HEK293 (cell line): ENCODE measurements around the gene GPATCH3.

Experiments
- TCF7L2 ChIP-seq: IDR thresholded peaks from 2 replicates; pipeline ENCODE4 v1.6.1; 2011; ENCODE audit warnings: low read depth, mild to moderate bottlenecking, inconsistent platforms, low read length, moderate library complexity, borderline replicate concordance
- ZNF121 ChIP-seq: fragments of 450-650 bp; formaldehyde crosslinking; IDR thresholded peaks from 2 replicates; pipeline ENCODE4 v1.5.1; 2016; ENCODE audit warnings: missing biosample characterization, missing genetic modification characterization
- ZNF350 ChIP-seq: fragments of 450-650 bp; formaldehyde crosslinking; IDR thresholded peaks from 2 replicates; pipeline ENCODE4 v1.5.0; 2017; ENCODE audit warnings: missing biosample characterization, mild to moderate bottlenecking, missing genetic modification characterization
- ZNF621 ChIP-seq: fragments of 450-650 bp; formaldehyde crosslinking; IDR thresholded peaks from 2 replicates; pipeline ENCODE4 v1.5.1; 2017; ENCODE audit warnings: missing biosample characterization, missing genetic modification characterization
- ZNF624 ChIP-seq: fragments of 450-650 bp; formaldehyde crosslinking; IDR thresholded peaks from 2 replicates; pipeline ENCODE4 v1.5.1; 2017; ENCODE audit warnings: missing biosample characterization, missing genetic modification characterization
- ZNF791 ChIP-seq: fragments of 450-650 bp; formaldehyde crosslinking; IDR thresholded peaks from 2 replicates; pipeline ENCODE4 v1.5.1; 2016; ENCODE audit warnings: missing biosample characterization, missing genetic modification characterization
- ZSCAN30 ChIP-seq: fragments of 450-650 bp; IDR thresholded peaks from 2 replicates; pipeline ENCODE4 v1.5.1; 2018; ENCODE audit warnings: missing biosample characterization, mild to moderate bottlenecking, missing genetic modification characterization, moderate library complexity
- TF ChIP-seq, protein P1 (sequence below): IDR thresholded peaks from 2 replicates; pipeline ENCODE4 v1.6.1; 2011; ENCODE audit warnings: mild to moderate bottlenecking, low read depth, low read length, borderline replicate concordance
- TF ChIP-seq, protein P2 (sequence below): fragments of 450-650 bp; formaldehyde crosslinking; IDR thresholded peaks from 2 replicates; pipeline ENCODE4 v1.5.1; 2017; ENCODE audit warnings: missing biosample characterization, missing genetic modification characterization
- TF ChIP-seq, protein P3 (sequence below): fragments of 450-650 bp; formaldehyde crosslinking; IDR thresholded peaks from 2 replicates; pipeline ENCODE4 v1.5.1; 2016; ENCODE audit warnings: missing biosample characterization, missing genetic modification characterization

DNA sequence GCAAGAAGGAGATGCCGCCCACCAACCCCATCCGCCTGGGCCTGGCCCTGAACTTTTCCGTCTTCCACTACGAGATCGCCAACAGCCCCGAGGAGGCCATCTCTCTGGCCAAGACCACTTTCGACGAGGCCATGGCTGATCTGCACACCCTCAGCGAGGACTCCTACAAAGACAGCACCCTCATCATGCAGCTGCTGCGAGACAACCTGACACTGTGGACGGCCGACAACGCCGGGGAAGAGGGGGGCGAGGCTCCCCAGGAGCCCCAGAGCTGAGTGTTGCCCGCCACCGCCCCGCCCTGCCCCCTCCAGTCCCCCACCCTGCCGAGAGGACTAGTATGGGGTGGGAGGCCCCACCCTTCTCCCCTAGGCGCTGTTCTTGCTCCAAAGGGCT is 36.6 kb downstream of the GPATCH3 start:
- TF ChIP-seq ZSCAN30 (tag by site-specific recombination) (no peak), ZNF791 (tag by site-specific recombination) (no peak), ZNF624 (tag by site-specific recombination) (no peak), ZNF621 (no peak), TCF7L2 (no peak), ZNF350 (no peak), ZNF121 (tag by site-specific recombination) (no peak)
- TF ChIP-seq, protein P1, sequence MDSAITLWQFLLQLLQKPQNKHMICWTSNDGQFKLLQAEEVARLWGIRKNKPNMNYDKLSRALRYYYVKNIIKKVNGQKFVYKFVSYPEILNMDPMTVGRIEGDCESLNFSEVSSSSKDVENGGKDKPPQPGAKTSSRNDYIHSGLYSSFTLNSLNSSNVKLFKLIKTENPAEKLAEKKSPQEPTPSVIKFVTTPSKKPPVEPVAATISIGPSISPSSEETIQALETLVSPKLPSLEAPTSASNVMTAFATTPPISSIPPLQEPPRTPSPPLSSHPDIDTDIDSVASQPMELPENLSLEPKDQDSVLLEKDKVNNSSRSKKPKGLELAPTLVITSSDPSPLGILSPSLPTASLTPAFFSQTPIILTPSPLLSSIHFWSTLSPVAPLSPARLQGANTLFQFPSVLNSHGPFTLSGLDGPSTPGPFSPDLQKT: no peak
- TF ChIP-seq, protein P2, sequence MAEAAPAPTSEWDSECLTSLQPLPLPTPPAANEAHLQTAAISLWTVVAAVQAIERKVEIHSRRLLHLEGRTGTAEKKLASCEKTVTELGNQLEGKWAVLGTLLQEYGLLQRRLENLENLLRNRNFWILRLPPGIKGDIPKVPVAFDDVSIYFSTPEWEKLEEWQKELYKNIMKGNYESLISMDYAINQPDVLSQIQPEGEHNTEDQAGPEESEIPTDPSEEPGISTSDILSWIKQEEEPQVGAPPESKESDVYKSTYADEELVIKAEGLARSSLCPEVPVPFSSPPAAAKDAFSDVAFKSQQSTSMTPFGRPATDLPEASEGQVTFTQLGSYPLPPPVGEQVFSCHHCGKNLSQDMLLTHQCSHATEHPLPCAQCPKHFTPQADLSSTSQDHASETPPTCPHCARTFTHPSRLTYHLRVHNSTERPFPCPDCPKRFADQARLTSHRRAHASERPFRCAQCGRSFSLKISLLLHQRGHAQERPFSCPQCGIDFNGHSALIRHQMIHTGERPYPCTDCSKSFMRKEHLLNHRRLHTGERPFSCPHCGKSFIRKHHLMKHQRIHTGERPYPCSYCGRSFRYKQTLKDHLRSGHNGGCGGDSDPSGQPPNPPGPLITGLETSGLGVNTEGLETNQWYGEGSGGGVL (tag by site-specific recombination): no peak
- TF ChIP-seq, protein P3, sequence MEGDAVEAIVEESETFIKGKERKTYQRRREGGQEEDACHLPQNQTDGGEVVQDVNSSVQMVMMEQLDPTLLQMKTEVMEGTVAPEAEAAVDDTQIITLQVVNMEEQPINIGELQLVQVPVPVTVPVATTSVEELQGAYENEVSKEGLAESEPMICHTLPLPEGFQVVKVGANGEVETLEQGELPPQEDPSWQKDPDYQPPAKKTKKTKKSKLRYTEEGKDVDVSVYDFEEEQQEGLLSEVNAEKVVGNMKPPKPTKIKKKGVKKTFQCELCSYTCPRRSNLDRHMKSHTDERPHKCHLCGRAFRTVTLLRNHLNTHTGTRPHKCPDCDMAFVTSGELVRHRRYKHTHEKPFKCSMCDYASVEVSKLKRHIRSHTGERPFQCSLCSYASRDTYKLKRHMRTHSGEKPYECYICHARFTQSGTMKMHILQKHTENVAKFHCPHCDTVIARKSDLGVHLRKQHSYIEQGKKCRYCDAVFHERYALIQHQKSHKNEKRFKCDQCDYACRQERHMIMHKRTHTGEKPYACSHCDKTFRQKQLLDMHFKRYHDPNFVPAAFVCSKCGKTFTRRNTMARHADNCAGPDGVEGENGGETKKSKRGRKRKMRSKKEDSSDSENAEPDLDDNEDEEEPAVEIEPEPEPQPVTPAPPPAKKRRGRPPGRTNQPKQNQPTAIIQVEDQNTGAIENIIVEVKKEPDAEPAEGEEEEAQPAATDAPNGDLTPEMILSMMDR (tag by site-specific recombination): no peak
